Neural cell (in vitro differentiated cells): ENCODE results near the gene COA5.

Experiments used
- CTCF ChIP-seq: fragments of 450-650 bp; IDR thresholded peaks from 2 replicates; pipeline ENCODE4 v1.5.1; 2014; ENCODE audit warnings: antibody characterized with exemption, mild to moderate bottlenecking, moderate library complexity; ENCODE audit not compliant: poor library complexity, severe bottlenecking
- EP300 ChIP-seq: fragments of 450-650 bp; conservative IDR thresholded peaks from 2 replicates; pipeline ENCODE4 v1.6.1; 2014; ENCODE audit warnings: antibody characterized with exemption, mild to moderate bottlenecking, moderate library complexity; ENCODE audit not compliant: poor library complexity, severe bottlenecking
- EZH2 ChIP-seq: fragments of 200-600, 300-800 bp; shearing (Covaris generic), sonication (generic); IDR thresholded peaks from 2 replicates; pipeline ENCODE4 v1.6.1; 2014; ENCODE audit warnings: antibody characterized with exemption, low read length, borderline replicate concordance, mild to moderate bottlenecking; ENCODE audit not compliant: insufficient read depth, poor library complexity, severe bottlenecking
- MXI1 ChIP-seq: fragments of 450-650 bp; conservative IDR thresholded peaks from 2 replicates; pipeline ENCODE4 v1.6.1; 2014; ENCODE audit warnings: antibody characterized with exemption, mild to moderate bottlenecking; ENCODE audit not compliant: poor library complexity, severe bottlenecking
- POLR2AphosphoS5 ChIP-seq: IDR thresholded peaks from 2 replicates; pipeline ENCODE4 v1.6.1; 2012
- RAD21 ChIP-seq: fragments of 450-650 bp; conservative IDR thresholded peaks from 2 replicates; pipeline ENCODE4 v1.6.1; 2014; ENCODE audit warnings: antibody characterized with exemption, mild to moderate bottlenecking, moderate library complexity
- TAF1 ChIP-seq: IDR thresholded peaks from 2 replicates; pipeline ENCODE4 v1.6.1; 2012; ENCODE audit warnings: low read depth

- TF ChIP-seq MXI1 (no peak), RAD21 (no peak), POLR2AphosphoS5 (no peak), EZH2 (no peak), CTCF (no peak), TAF1 (no peak), EP300 (no peak)
Measured at GRCh38 chr2:98569915-98570314, 38.4 kb downstream of the COA5 start.
